Measurements from ENCODE around the gene EPHB1. TPM values are rescaled to one million over a fixed set of nuclear protein-coding genes. Genes with fewer than 3 reads are reported as not detected.
"Not testable (repeated sequence)": the region's sequence is repeated elsewhere in the genome, so short reads cannot be mapped to it uniquely, and the experiment has no call there.

Gene EPHB1
- total RNA-seq, 1 donor: under 0.01 TPM

DNA sequence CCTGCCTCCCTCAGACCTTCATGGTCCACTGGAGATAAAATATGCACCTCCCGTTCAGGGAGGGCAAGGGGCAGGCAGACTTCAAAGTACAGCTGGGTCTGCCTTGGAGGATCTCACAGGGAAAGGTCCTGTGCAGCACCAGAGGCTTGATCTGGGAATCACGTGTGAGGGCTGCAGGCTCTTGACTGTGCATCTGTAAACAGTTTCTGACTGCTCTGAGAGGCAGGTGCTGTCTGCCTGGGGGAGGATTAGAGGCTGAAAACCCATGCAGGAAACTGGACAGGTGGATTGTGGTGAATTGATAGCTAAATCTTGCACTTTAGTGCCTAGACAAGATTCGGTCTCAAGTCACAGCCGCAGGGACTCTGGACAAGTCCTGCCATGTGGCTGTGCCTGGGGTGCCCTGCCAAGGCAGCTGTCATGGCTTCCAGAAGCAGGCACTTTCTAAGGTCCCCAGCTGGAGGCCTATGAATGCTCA lies 239.3 kb downstream of the EPHB1 start:
- DNase-seq (ENCODE audit: low read depth in 2 of 3, low spot score in 2 of 3): no peak

DNA sequence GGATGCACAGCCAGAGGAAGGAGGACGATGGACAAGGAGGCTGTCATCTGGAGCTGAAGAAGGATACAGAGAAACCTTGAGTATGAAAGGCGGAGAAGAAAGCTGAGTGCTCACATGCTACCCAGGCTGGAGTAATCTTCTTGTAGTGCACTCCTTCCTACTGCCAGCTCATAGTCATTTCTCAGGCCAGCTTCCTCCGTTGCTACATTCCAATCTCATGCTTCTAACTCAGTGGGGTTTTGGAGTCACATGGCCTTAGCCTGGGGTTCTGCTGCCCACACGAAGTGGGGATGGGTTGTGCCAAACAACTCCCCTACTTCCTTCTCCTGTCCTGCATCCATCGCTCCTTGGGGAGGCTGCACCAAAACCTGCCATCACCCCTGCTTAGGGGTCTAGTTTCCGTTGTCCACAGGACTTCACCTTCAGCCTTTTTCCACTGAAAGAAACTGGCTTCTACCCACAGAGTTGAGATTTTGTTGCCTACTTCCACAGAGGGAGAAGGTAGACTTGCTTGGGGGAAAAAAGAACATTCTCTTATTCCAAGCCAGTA lies 239.9 kb downstream of the EPHB1 start:
- no peak for DNase-seq (ENCODE audit: low read depth in 2 of 3, low spot score in 2 of 3)

DNA sequence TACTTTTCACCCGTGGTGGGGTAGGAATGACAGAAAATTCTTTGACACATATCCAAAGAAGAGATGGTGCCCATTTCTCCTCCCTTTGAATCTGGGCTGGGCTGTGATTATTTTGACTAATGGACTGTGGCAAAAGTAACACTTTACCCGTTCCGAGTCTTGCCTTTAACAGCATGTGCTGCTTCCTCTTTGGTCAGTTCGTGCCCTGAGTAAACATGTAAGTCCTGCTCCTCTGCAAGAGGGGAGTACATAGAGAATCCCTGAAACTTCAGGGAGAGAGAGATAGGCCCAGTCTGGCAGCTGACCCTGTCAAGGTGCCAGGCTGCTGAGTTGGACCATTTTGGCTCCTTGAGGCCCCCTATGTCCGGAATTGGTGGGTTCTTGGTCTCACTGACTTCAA lies 243.1 kb downstream of the EPHB1 start:
- DNase-seq (ENCODE audit: low read depth in 2 of 3, low spot score in 2 of 3): no peak

DNA sequence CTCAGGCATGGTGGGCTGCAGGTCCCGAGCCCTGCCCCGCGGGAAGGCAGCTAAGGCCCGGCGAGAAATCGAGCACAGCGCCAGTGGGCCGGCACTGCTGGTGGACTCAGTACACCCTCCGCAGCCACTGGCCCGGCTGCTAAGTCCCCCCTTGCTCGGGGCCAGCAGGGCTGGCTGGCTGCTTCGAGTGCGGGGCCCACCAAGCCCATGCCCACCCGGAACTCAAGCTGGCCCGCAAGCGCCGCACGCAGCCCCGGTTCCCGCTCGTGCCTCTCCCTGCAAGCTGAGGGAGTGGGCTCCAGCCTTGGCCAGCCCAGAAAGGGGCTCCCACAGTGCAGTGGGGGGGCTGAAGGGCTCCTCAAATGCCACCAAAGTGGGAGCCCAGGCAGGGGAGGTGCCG lies 244.5 kb downstream of the EPHB1 start:
- not testable (repeated sequence) for DNase-seq (ENCODE audit: low read depth in 2 of 3, low spot score in 2 of 3)

DNA sequence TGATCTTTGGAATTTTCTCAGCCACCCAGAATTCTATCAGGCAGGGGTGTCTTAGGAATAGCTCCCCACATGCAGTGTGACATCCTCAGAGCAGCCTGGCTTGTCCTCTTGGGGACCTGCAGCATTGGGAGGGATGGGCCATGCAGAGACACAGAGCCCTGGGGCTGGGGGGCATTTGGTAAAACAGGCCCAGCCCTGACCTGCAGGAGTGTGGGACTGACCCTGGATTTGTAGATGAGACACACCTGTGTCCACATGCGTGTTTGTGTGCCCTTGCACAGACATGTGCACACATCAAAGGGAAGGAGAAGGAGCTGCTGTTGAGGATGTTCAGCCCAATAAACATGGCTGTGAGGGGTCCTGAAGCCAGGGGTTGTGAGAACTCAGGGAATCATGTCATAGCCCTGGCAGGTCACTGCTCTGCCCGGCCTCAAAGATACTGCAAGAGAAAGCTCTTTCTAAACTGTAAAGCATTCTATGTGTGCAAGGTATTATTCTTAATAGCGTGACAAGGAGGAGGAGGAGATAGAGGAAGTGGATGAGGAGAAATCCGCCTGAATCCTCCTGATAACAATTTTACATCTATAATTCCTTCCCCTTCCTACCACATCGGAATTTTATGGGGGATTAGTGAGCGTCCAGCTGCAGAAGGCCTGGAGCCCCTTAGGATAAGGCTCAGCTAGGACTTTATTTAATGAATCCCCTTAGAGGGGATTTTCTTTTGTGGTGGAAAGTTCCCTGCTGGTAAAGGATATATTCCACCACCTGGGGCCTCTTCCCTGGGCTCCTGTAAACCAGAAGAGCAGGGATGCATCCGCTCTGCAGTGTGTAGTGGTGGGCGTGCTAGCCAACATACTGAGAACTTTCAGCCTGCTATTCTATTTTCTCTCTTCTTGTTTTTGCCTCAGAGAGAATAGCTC lies 245.5 kb downstream of the EPHB1 start:
- peak in 1 of 3 donors; percentile 5 for DNase-seq (ENCODE audit: low read depth in 2 of 3, low spot score in 2 of 3)

DNA sequence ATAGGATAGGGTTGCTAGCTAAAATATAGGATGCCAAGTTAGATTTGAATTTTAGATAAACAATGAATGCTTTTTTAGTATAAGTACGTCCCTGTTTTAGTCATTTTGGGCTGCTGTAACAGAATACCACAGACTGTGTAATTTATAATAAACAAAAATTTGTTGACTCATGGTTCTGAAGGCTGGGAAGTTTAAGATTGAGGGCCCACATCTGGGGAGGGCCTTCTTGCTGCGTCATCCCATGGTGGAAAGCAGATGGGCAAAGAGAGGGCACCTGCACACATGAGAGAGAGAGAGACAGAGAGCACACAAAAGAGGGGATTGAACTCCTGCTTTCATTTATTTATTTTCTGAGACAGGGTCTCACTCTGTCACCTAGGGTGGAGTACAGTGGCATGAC lies 246.5 kb downstream of the EPHB1 start:
- peak in 2 of 3 donors; percentile 23 to 58 for DNase-seq (ENCODE audit: low read depth in 2 of 3, low spot score in 2 of 3)

DNA sequence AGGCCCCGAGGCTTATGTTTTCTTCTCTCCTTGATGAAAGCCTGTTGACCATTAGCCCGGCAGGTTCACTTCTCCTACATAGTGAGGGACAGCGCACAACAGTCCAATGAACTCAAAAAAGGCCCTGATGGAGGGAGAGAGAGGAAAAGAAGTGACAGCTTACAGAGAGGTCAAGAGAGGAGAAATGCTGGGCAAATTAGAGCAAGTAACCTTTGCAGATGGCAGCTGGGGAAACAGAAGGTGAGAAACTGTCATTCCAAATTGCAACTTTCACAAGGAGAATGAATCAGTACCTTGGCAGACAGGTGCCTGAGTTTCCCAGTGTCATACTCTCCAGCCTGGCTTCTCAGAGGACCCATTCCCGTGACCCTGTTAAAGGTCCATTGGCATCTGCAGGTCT lies 252.0 kb downstream of the EPHB1 start:
- no peak for DNase-seq (ENCODE audit: low read depth in 2 of 3, low spot score in 2 of 3)

DNA sequence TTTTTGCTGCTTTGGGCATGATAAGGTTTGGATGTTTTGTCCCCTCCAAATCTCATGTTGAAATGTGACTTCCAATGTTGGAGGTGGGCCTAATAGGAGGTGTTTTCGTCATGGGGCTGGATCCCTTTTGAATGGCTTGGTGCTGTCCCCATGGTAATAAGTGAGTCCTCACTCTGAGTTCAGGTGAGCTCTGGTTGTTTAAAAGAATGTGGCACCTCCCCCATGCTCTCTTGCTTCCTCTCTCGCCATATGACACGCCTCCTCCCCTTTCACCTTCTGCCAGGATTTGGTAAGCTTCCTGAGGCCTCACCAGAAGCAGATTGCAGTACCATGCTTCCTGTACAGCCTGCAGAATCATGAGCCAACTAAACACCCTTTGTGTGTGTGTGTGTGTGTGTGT lies 255.5 kb downstream of the EPHB1 start:
- no peak for DNase-seq (ENCODE audit: low read depth in 2 of 3, low spot score in 2 of 3)

DNA sequence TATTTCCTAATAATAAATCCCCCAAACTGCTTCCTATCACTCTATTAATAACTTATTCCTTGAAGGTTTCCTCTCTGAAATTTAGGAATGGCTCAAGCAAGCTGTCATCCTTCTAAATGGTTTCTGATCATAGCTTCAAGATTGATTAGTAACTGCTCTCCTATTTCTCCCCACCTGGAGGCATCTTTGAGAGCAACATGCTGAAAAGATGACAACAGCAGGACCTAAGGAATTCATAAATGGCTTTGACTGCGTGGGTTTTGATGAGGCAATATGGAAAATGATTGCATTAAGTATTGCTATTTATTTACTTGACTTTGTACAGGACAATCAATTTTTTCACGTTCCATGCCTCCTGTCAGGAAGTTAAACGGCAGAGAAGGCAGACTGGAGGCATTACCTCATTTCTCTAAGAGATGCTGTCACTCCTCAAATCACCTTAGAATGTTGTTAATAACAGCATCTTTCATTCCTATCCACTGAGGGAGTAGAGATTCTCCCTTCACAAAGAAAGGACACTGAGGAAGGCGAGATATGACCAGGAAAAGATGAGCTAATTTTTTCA lies 256.4 kb downstream of the EPHB1 start:
- no peak for DNase-seq (ENCODE audit: low read depth in 2 of 3, low spot score in 2 of 3)

DNA sequence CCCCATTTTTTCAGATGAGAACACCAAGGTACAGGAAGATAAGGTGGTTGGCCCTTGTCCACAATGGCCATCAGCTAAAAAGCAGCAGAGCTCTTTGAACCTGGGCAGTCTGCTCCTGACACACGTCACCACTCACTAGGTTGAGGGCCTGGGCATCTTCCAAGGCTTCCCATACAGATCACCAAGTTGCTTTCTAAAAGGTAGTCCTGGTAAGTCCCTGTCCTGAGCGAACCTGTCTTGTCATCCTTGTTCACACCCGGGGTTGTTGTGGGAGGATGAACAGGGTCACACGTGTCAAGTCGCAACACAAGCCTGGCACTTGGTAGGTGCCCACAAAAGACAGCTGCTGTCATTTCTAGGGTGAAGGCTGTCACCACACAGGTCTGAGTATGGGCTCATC lies 260.4 kb downstream of the EPHB1 start:
- no peak for DNase-seq (ENCODE audit: low read depth in 2 of 3, low spot score in 2 of 3)

DNA sequence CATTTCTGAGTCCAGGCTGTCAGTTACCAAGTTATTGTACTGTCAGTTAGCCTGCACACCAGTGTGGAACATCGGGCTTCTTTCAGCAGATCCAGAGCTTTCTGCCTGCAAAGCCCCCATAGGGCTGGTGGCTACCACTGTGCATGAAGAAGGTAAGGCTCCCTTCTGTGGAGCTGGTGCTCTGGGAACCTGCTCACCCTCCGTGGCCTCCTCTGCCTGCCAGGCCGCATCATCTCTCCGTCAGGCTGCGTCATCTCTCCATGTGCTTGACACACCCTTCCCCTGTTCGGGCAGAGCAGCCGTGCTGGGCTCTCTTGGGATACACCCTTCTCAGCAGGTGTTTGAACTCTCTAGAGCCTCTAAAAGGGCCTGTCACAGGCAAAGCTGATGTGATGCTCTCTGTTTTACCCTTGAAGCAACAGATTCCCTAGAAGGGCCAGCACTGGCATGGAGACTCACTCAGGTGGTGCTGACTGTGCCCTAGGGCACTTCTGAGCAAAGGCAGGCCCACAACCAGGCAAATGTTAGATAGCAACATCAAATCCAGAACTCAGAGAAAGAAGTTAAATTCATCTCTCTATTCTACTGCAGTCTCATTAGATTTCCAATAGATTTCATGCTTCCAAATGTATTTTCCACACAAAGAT lies 261.1 kb downstream of the EPHB1 start:
- DNase-seq (ENCODE audit: low read depth in 2 of 3, low spot score in 2 of 3): no peak

DNA sequence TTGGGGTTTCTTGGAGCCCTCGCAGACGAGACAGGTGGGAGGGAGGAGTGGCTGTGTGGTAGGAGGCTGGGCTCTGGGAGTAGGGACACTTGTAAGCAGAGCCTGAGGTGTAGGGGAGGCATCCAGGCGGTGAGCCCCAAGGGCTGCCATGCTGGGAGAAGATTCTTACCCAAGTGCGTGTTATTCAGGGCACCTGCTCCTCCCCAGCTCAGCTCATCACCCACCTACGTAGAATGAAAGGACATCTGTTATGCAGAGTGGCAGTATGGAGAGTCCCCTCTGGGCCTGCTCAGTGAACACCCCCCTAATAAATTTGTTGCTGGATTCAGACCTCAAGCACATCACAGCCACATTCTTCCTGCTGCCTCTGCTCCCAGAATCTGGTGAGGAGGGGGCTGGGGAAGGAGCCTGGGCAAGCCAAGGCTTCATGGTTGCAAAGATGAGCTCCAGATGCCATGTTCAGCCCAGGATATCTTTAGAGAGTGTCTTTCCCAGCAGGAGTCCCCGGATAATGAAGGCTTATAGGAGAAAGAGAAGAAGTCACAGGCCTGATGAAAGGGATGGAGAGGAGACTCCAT lies 261.8 kb downstream of the EPHB1 start:
- DNase-seq (ENCODE audit: low read depth in 2 of 3, low spot score in 2 of 3): no peak

DNA sequence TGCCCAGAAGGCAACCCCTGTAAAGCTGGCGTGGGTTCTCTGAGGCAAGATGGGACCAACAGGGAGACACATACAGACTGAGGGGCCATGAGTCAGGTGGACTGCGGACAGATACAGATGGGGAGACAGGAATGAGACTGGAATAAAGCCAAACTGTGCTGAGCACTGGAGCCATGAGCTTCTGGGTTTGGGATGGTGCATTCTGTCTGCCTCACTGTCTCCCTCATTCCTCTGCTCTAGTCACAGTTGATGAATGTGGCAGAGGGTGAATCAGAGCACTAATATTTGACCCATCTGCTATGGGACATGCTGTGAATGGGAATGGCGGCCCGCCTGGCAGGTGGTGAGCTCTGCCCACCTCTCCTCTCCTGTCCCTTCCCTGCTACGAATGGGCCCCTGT lies 262.9 kb downstream of the EPHB1 start:
- DNase-seq (ENCODE audit: low read depth in 2 of 3, low spot score in 2 of 3): no peak

DNA sequence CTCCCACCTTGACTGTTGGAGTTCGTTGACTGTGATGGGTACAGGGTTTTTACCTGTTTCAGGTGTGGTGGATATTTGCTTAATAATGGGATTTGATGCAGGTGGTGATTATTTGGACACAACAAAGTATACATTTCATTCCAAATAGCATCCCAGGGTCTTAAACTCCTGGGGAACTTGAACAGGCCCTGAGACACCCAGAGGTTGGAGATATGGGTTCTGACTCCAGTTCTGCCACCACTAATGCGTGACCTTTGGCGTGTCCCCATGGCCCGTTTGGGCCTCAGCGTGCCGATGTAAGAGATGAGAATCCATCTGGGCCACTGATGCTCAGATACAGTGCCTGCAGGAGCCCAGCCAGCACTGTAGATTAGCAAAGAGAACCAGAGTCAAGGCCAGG lies 264.5 kb downstream of the EPHB1 start:
- DNase-seq (ENCODE audit: low read depth in 2 of 3, low spot score in 2 of 3): no peak

DNA sequence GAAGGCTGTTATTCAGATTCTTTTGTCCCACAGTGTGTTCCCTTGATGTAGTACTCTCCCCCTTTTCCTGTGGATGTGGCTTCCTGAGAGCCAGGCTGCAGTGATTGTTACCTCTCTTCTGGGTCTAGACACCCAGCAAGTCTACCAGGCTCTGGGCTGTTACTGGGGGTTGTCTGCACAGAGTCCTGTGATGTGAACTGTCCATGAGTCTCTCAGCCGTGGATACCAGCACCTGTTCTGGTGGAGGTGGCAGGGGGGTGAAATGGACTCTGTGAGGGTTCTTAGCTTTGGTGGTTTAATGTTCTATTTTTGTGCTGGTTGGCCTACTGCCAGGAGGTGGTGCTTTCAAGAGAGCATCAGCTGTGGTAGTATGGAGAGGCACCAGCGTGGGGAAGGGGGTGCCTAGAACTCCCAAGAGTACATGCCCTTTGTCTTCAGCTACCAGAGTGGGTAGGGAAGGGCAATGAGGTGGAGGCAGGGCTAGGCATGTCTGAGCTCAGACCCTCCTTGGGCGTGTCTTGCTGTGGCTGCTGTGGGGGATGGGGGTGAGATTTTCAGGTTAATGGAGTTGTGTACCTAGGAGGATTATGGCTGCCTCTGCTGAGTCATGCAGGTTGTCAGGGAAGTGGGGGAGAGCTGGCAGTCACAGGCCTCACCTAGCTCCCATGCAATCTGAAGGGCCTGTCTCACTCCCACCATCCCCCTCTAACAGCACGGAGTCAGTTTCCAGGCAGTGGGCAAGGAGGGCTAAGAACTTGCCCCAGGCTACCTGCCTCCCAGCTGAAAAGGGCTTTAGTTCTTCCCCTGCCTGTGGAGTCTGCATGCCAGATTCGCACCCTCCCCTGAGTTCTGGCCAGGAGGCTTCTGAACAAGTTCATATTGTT lies 272.0 kb downstream of the EPHB1 start:
- DNase-seq (ENCODE audit: low read depth in 2 of 3, low spot score in 2 of 3): not testable (repeated sequence)

DNA sequence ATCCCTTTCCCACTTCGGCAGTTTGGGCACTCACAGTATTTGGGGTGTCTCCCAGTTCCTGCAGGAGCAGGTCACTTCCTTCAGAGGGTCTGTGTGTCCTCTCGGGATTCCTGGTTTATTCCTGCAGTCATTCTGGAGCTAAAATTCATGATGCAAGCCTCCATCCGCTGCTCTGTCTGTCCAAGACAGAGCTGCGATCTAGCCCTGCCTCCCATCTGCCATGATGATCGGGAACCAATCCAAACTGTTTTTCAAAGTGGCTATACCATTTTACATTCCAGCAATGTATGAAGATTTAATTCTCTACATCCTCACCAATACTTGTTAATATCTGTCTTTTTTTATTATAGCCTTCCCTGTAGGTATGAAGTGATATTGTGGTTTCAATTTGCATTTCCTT lies 273.0 kb downstream of the EPHB1 start:
- no peak for DNase-seq (ENCODE audit: low read depth in 2 of 3, low spot score in 2 of 3)

DNA sequence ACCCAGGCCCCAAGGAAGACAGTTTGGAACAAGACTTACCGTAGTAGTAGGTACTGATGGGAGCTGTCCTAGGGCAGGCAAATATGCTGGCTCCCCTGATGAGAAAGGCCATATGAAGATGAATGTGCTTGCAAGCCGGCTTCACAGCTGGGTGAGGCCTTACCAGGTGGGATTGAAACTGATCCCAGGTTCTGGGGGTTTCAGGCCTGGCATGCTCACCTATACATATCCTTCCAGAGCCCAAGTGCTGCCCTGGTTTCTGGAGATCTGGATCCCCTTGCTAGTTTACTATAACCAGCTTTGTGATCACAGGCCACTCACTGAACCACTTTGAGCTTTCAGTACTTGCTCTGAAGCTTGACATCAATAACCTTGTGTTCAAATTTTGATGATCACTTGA lies 274.3 kb downstream of the EPHB1 start:
- no peak for DNase-seq (ENCODE audit: low read depth in 2 of 3, low spot score in 2 of 3)

DNA sequence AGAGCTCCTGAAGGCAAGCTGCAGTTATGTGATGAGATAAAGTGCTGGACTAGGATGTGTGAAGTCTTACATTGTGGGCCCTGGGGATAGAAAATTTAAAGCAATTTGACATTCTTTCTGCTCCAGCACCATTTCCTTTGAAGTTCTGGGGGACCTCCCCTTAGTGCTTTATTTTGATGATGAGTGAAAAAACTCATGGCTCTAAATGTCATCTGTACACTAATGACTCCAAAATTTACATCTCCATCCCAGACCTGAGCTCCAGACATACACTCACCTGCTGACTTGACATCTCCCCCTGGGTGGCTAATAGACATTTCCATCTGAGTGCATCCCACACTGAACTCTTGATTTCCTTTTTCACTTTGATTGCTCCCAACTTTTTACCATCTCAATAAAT lies 276.4 kb downstream of the EPHB1 start:
- DNase-seq (ENCODE audit: low read depth in 2 of 3, low spot score in 2 of 3): no peak

DNA sequence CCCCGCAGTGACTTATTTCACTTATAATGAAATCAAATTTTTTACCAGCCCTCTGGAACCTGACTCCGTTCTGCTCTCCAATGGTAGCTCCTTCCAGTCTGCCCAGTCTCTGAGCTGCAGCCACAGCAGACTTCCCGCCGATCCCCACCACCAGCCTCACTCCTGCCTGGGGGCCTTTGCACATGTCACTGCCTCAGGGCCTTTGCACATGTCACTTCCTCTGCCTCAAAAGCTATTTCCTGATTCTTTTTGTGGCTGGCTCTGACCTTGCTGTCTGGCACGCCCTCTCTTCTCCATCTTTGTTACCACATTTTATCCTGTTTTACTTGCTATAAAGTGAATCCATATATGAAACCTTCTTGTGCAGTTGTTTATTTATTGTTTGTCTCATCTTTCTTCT lies 277.4 kb downstream of the EPHB1 start:
- no peak for DNase-seq (ENCODE audit: low read depth in 2 of 3, low spot score in 2 of 3)

DNA sequence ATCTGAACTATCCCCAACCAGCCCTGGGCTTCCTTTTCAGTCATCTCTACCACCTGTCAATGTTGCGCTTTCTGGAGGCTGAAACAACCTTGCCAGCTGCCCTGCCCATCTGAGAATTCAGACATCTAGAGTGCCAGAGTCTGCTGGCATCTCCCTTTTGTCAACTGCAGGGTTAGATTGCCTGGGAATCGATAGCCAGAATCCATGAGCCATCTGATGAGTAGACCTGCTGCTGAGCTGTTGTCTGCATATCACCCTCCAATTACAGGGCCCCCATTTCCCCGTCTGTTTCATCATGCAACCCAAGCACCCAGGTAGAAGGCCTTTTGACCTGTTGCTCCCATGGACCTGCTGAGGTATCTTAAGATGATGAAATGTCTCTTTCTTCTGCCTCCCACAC lies 280.1 kb downstream of the EPHB1 start:
- DNase-seq (ENCODE audit: low read depth in 2 of 3, low spot score in 2 of 3): no peak
